ENCODE data around the gene ANKS1B. TPM values are rescaled to one million over a fixed set of nuclear protein-coding genes. Genes with fewer than 3 reads are reported as not detected.
A peak's percentile ranks its signal among the peaks of the same experiment; 100 is the strongest.

ANKS1B gene
- total RNA-seq, 4 donors from 2014 or later, result 16.6 to 62.6 (median 40.2) TPM

- Histone ChIP-seq H3K9me3 (no peaks in the 10 kb centered on the region), H3K4me3 (no peak overlapping the region), H3K27ac (no peak overlapping the region), H3K36me3 (no peaks in the 10 kb centered on the region), H3K4me1 (no peaks in the 10 kb centered on the region), H3K27me3 (no peaks in the 10 kb centered on the region)
- intact Hi-C loops (cut with DNase I; ENCODE audit: low total_unique reads), result no loop called here
- no peak for DNase-seq
- no peak for TF ChIP-seq POLR2A (IDR thresholded peaks at IDR 0.05)
- TF ChIP-seq CTCF (IDR thresholded peaks at IDR 0.05), result no peak
Measured at GRCh38 chr12:99768758-99769157, 216.0 kb downstream of the ANKS1B start.

- no peak for DNase-seq
- intact Hi-C loops (cut with DNase I; ENCODE audit: low total_unique reads), result no loop called here
- TF ChIP-seq POLR2A (IDR thresholded peaks at IDR 0.05) (no peak), CTCF (IDR thresholded peaks at IDR 0.05) (peak in 2 of 4 experiments; percentile 12 to 45)
- H3K36me3 ChIP-seq, result no peaks in the 10 kb centered on the region
- H3K4me1 ChIP-seq, result no peaks in the 10 kb centered on the region
- H3K9me3 ChIP-seq, result no peaks in the 10 kb centered on the region
- no peaks in the 10 kb centered on the region for H3K27me3 ChIP-seq
- no peak overlapping the region for H3K27ac ChIP-seq
- no peak overlapping the region for H3K4me3 ChIP-seq
Measured at GRCh38 chr12:99767809-99768208, 216.9 kb downstream of the ANKS1B start.

GRCh38 chr12:99766408-99766807, 218.3 kb downstream of the ANKS1B start:
- H3K9me3 ChIP-seq, result no peaks in the 10 kb centered on the region
- H3K27me3 ChIP-seq, result no peaks in the 10 kb centered on the region
- H3K4me3 ChIP-seq, result no peak overlapping the region
- no peaks in the 10 kb centered on the region for H3K4me1 ChIP-seq
- no peaks in the 10 kb centered on the region for H3K36me3 ChIP-seq
- no peak overlapping the region for H3K27ac ChIP-seq
- DNase-seq, result no peak
- intact Hi-C loops (cut with DNase I; ENCODE audit: low total_unique reads), result no loop called here
- TF ChIP-seq CTCF (IDR thresholded peaks at IDR 0.05), result no peak
- no peak for TF ChIP-seq POLR2A (IDR thresholded peaks at IDR 0.05)

GRCh38 chr12:99765469-99766114, 219.1 kb downstream of the ANKS1B start:
- Histone ChIP-seq H3K4me1 (no peaks in the 10 kb centered on the region), H3K27me3 (no peaks in the 10 kb centered on the region), H3K4me3 (no peak overlapping the region), H3K36me3 (no peaks in the 10 kb centered on the region), H3K27ac (no peak overlapping the region), H3K9me3 (no peaks in the 10 kb centered on the region)
- intact Hi-C loops (cut with DNase I; ENCODE audit: low total_unique reads), result no loop called here
- no peak for DNase-seq
- TF ChIP-seq CTCF (IDR thresholded peaks at IDR 0.05), result no peak
- TF ChIP-seq POLR2A (IDR thresholded peaks at IDR 0.05), result no peak

GRCh38 chr12:99759444-99759843, 225.3 kb downstream of the ANKS1B start:
- Histone ChIP-seq H3K27ac (no peak overlapping the region), H3K27me3 (no peaks in the 10 kb centered on the region), H3K4me3 (no peak overlapping the region), H3K9me3 (no peaks in the 10 kb centered on the region), H3K4me1 (no peaks in the 10 kb centered on the region), H3K36me3 (no peaks in the 10 kb centered on the region)
- intact Hi-C loops (cut with DNase I; ENCODE audit: low total_unique reads), result no loop called here
- TF ChIP-seq CTCF (IDR thresholded peaks at IDR 0.05), result no peak
- no peak for TF ChIP-seq POLR2A (IDR thresholded peaks at IDR 0.05)
- no peak for DNase-seq
